ENCODE measurements around the gene INO80.

GRCh38 chr15:40930430-40931299 is 185.4 kb downstream of the INO80 start:
- TF ChIP-seq CSRNP3 (CRISPR knock-in tag; IDR thresholded peaks at IDR 0.05) (no peak), ZFP30 (CRISPR knock-in tag; IDR thresholded peaks at IDR 0.05) (no peak), ZC3H10 (CRISPR knock-in tag; IDR thresholded peaks at IDR 0.05) (no peak), ZNF70 (CRISPR knock-in tag; IDR thresholded peaks at IDR 0.05) (no peak), CREB5 (CRISPR knock-in tag; IDR thresholded peaks at IDR 0.05; ENCODE audit: low read depth) (no peak), CSDC2 (CRISPR knock-in tag; IDR thresholded peaks at IDR 0.05) (no peak), PATZ1 (CRISPR knock-in tag; IDR thresholded peaks at IDR 0.05; ENCODE audit: borderline replicate concordance) (no peak), PPARA (CRISPR knock-in tag; IDR thresholded peaks at IDR 0.05; ENCODE audit: borderline replicate concordance) (no peak), ARNTL (CRISPR knock-in tag; IDR thresholded peaks at IDR 0.05; ENCODE audit: borderline replicate concordance, low read depth) (no peak), RARB (CRISPR knock-in tag; IDR thresholded peaks at IDR 0.05) (no peak)
